ENCODE results near the gene TRIM31.

- no peak for TF ChIP-seq CTCF (IDR thresholded peaks at IDR 0.05)
- TF ChIP-seq POLR2A (IDR thresholded peaks at IDR 0.05), result no peak
These were observed 45.1 kb upstream of the TRIM31 start for GRCh38 chr6:30157999-30158398.

All from uterus (tissue), 2 donors.